A673 (cell line): ENCODE measurements around the gene PRSS48. TPM values are rescaled to one million over a fixed set of nuclear protein-coding genes. Genes with fewer than 3 reads are reported as not detected.

Experiments
- BruUV-seq: library from RNA; stranded (reverse); fragments of 400-500 nt; replicated peaks from 2 replicates; lab custom pipeline; 2021; lab: Mats Ljungman, UMichigan
- CTCF ChIA-PET: fragments of 300-600 bp; sonication (Branson Sonifier 250); formaldehyde crosslinking; loops from one replicate; lab custom pipeline; 2022; ENCODE audit warnings: antibody characterized with exemption; lab: Charles Lee
- POLR2A ChIA-PET: fragments of 300-600 bp; sonication (Branson Sonifier 250); formaldehyde crosslinking; loops from one replicate; lab custom pipeline; 2022; ENCODE audit warnings: antibody characterized with exemption; ENCODE audit not compliant: low non-redundant PET; lab: Charles Lee
- DNase-seq: peaks from one replicate; pipeline ENCODE4 v3.0.0-alpha.2; 2015; ENCODE audit warnings: low spot score
- H3K27ac ChIP-seq: fragments of 200-600 bp; sonication (generic); 2 replicates; pipeline ENCODE4 v1.5.1; 2016; ENCODE audit warnings: mixed run types, low read depth, mild to moderate bottlenecking, mixed read lengths, antibody characterized with exemption, low read length; ENCODE audit not compliant: poor library complexity, severe bottlenecking
- H3K27me3 ChIP-seq: fragments of 200-600 bp; sonication (generic); replicated peaks from 2 replicates; pipeline ENCODE4 v1.6.1; 2017; ENCODE audit warnings: mixed run types, low read depth, mild to moderate bottlenecking, mixed read lengths, antibody characterized with exemption, low read length; ENCODE audit not compliant: insufficient read depth, poor library complexity
- H3K36me3 ChIP-seq: fragments of 200-600 bp; sonication (generic); 2 replicates; pipeline ENCODE4 v1.6.1; 2016; ENCODE audit warnings: mixed run types, mild to moderate bottlenecking, mixed read lengths, antibody characterized with exemption, low read length; ENCODE audit not compliant: insufficient read depth, poor library complexity, severe bottlenecking
- H3K4me1 ChIP-seq: fragments of 200-600 bp; sonication (generic); 2 replicates; pipeline ENCODE4 v1.6.1; 2017; ENCODE audit warnings: mixed run types, mild to moderate bottlenecking, mixed read lengths, antibody characterized with exemption, low read length; ENCODE audit not compliant: insufficient read depth, poor library complexity, severe bottlenecking
- H3K4me3 ChIP-seq: fragments of 200-600 bp; sonication (generic); 2 replicates; pipeline ENCODE4 v1.5.1; 2016; ENCODE audit warnings: low read depth, mixed run types, mild to moderate bottlenecking, mixed read lengths, low read length; ENCODE audit not compliant: poor library complexity, severe bottlenecking
- H3K9me3 ChIP-seq: fragments of 200-600 bp; sonication (generic); 2 replicates; pipeline ENCODE4 v1.6.1; 2016; ENCODE audit warnings: mixed run types, low read depth, mild to moderate bottlenecking, mixed read lengths, antibody characterized with exemption, low read length; ENCODE audit not compliant: poor library complexity, severe bottlenecking
- EZH2 ChIP-seq: fragments of 200-600 bp; sonication (generic); IDR thresholded peaks from 2 replicates; pipeline ENCODE4 v1.6.1; 2017; ENCODE audit warnings: borderline replicate concordance, low read depth, mild to moderate bottlenecking, mixed read lengths, antibody characterized with exemption, low read length; ENCODE audit not compliant: poor library complexity, severe bottlenecking
- intact Hi-C: fragments of 100-400 bp; cut with micrococcal nuclease; formaldehyde crosslinking; loops from one replicate; pipeline ENCODE4 v1.10.0; 2022; ENCODE audit not compliant: unreplicated experiment
- total RNA-seq: library from RNA; stranded (reverse); gene quantifications from 2 replicates; pipeline ENCODE4 v1.2.3, GENCODE V29; 2021
- TF ChIP-seq, protein P1 (sequence below): fragments of 300-800, 200-600 bp; sonication (generic); conservative IDR thresholded peaks from 2 replicates; pipeline ENCODE4 v1.5.1; 2017; ENCODE audit warnings: low read depth, mild to moderate bottlenecking, antibody characterized with exemption, low read length, moderate library complexity, mixed read lengths

PRSS48 gene
- total RNA-seq, 1 experiment from 2014 or later = not detected

DNA sequence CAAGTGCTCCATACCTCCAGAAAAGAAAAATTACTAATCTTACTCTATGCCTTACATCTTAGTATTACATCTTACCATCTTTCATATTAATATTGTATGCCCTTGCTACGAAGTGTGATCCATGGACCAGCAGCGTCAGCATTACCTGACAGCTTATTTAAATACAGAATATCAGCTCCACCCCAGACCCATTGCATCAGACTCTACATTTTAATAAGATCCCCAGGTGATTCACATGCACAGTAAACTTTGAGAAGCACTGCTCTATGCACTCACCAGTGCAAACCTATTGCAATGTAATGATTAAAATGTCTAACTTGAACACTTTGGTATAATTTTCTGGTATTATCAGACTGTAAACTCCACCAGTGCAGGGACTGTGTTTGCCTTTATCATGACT lies 62.5 kb downstream of the PRSS48 start:
- DNase-seq = no peak
- H3K4me3 ChIP-seq = no peak overlapping the region
- TF ChIP-seq, protein P1, sequence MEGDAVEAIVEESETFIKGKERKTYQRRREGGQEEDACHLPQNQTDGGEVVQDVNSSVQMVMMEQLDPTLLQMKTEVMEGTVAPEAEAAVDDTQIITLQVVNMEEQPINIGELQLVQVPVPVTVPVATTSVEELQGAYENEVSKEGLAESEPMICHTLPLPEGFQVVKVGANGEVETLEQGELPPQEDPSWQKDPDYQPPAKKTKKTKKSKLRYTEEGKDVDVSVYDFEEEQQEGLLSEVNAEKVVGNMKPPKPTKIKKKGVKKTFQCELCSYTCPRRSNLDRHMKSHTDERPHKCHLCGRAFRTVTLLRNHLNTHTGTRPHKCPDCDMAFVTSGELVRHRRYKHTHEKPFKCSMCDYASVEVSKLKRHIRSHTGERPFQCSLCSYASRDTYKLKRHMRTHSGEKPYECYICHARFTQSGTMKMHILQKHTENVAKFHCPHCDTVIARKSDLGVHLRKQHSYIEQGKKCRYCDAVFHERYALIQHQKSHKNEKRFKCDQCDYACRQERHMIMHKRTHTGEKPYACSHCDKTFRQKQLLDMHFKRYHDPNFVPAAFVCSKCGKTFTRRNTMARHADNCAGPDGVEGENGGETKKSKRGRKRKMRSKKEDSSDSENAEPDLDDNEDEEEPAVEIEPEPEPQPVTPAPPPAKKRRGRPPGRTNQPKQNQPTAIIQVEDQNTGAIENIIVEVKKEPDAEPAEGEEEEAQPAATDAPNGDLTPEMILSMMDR = no peak
- TF ChIP-seq EZH2 = no peak
- no peak overlapping the region for H3K27ac ChIP-seq
- no peaks in the 10 kb centered on the region for H3K36me3 ChIP-seq
- H3K9me3 ChIP-seq = no peaks in the 10 kb centered on the region
- intact Hi-C loops = no loop called here
- no peaks in the 10 kb centered on the region for H3K4me1 ChIP-seq
- ChIA-PET CTCF (no interaction called here), POLR2A (no interaction called here)
- no TSS peak for BruUV-seq
- H3K27me3 ChIP-seq = no peaks in the 10 kb centered on the region

DNA sequence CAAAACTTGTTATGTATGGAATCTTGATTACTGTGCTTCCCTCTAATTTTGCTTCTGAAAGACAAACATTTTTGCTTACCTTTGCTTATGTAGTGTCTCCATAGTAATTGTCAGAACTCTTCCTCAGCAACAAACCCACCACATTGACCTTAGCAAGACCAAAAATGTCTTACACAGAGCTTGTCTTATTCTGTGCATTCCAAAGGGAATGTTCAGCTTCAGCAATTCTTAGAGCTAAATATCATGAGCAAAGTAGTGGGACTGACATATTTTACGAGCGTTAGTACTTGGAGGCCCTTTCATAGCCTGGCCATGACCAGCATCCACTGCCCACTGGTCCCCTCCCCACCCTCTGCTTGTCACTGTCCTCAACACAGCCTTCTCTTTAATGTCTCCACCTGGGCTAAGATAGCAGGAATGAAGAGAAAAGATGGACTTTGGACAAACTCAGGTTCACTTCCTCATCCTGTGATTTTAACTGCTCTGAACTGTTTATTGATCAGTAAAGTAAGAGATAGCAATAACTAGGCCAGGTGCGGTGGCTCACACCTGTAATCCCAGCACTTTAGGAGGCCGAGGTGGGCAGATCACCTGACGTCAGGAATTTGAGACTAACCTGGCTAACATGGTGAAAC lies 63.9 kb downstream of the PRSS48 start:
- ChIA-PET CTCF (no interaction called here), POLR2A (no interaction called here)
- H3K36me3 ChIP-seq = no peaks in the 10 kb centered on the region
- TF ChIP-seq, protein P1 = no peak
- no peak for TF ChIP-seq EZH2
- no peak overlapping the region for H3K4me3 ChIP-seq
- H3K4me1 ChIP-seq = no peaks in the 10 kb centered on the region
- BruUV-seq = no TSS peak
- intact Hi-C loops = no loop called here
- no peaks in the 10 kb centered on the region for H3K9me3 ChIP-seq
- no peak overlapping the region for H3K27ac ChIP-seq
- H3K27me3 ChIP-seq = no peaks in the 10 kb centered on the region
- DNase-seq = no peak

Other genes with a start within 250 kb of the PRSS48 start
- 1,702 and 1,751 TPM in 2 replicates for gene RPS3A, start 177.5 kb upstream of the PRSS48 start, total RNA-seq
- 0.86 and 2.1 TPM in 2 replicates for gene SH3D19, start 48.4 kb downstream of the PRSS48 start, total RNA-seq
- gene FHIP1A, start 132.0 kb downstream of the PRSS48 start, total RNA-seq = 0.13 and 0.31 TPM in 2 replicates